ENCODE results near the gene PHF20. TPM values are rescaled to one million over a fixed set of nuclear protein-coding genes. Genes with fewer than 3 reads are reported as not detected.
A peak's percentile ranks its signal among the peaks of the same experiment; 100 is the strongest.
"Not testable (repeated sequence)": the region's sequence is repeated elsewhere in the genome, so short reads cannot be mapped to it uniquely, and the experiment has no call there.

The PHF20 gene
- total RNA-seq, 1 experiment from 2014 or later, result 15.1 TPM

- no peak for DNase-seq (ENCODE audit: low read depth)
Measured at GRCh38 chr20:35972462-35972861, 200.6 kb downstream of the PHF20 start.

GRCh38 chr20:35974256-35974655, 202.4 kb downstream of the PHF20 start:
- DNase-seq (ENCODE audit: low read depth), result no peak

- DNase-seq (ENCODE audit: low read depth), result no peak
Measured at GRCh38 chr20:35975576-35976373, 204.0 kb downstream of the PHF20 start.

- no peak for DNase-seq (ENCODE audit: low read depth)
Measured at GRCh38 chr20:35978041-35978513, 206.3 kb downstream of the PHF20 start.

DNA sequence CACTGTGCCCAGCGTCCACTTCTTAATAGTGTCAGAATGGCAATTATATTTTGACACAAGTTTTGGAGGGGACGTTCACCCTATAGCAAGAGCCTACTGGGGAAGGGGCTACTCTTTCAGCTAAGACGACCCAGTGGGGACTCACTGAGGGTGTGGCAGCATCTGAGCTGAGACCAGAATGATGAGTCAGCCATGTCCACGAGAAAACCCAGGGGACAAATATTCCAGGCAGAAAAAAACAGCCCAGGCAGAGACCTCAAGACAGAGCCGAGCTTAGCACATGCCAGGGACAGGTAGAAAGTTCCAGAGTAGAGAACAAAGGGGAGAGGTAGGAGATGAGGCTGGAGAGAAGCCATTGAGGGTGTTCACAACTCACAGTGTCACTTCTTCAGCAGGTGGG, 207.7 kb downstream of the PHF20 start:
- DNase-seq (ENCODE audit: low read depth), result no peak

- DNase-seq (ENCODE audit: low read depth), result no peak
Measured at GRCh38 chr20:35981969-35982368, 210.2 kb downstream of the PHF20 start.

DNA sequence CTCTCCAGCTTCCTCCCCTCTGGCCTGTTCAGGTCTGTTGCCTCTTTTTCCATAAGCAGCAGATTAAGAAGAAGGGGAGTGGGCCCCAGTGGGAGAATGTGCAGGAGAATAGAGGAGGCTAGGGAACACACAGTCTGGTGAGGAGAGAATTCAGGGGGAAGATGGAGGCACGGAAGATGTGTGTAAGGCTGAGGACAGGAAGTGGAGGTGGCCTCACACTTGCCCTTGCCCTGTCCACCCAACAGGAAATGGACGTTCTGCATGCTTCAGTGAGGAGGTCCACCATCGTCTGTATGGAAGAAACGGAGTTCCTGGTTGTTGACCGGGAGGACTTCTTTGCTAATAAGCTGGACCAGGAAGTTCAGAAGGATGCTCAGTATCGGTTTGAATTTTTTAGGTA, 212.6 kb downstream of the PHF20 start:
- no peak for DNase-seq (ENCODE audit: low read depth)

DNA sequence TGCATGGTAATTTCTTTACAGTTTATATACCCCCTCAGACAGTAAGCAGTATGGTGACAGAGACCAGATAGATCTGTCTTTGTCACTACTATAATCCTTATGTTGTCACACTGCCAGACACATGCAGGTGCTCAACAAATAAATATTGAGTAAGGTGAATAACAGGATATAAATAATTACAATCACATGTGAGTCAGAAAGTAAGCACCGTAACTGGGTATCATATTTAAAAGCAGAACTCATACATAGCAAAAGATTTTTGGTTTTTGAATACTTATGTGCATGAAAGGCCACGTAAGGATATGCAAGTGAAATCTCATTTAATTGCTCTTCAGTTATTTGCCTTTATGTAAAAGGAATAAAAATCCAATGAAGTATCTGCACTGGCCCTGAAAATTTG, 214.0 kb downstream of the PHF20 start:
- no peak for DNase-seq (ENCODE audit: low read depth)

DNA sequence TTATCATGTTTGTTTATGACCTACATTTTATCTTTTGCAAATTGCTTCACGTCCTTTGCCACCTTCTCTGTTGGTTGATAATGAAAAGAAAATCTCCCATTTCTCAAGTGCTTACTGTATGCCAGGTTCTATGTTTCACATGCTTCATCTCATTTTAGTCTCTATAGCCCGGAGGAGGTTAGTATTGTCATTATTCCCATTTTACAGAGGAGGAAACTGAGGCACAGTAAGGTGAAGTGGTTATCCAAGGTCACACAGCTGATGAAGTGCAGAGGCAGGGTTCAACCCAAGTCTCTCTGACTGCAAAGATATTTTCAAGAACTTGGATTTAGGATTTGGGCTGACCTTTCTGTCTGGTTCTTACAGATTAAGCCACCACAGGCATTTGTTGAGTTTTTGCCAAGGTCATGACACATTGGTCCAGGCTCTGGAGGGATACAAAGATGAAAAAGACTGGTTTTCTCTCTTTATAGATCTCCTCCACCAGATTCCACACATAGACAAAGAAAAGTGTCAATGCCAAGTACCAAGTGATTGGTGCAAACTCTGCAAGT, 217.2 kb downstream of the PHF20 start:
- DNase-seq (ENCODE audit: low read depth), result no peak

GRCh38 chr20:35991142-35991771, 219.4 kb downstream of the PHF20 start:
- DNase-seq (ENCODE audit: low read depth), result peak; percentile 16

DNA sequence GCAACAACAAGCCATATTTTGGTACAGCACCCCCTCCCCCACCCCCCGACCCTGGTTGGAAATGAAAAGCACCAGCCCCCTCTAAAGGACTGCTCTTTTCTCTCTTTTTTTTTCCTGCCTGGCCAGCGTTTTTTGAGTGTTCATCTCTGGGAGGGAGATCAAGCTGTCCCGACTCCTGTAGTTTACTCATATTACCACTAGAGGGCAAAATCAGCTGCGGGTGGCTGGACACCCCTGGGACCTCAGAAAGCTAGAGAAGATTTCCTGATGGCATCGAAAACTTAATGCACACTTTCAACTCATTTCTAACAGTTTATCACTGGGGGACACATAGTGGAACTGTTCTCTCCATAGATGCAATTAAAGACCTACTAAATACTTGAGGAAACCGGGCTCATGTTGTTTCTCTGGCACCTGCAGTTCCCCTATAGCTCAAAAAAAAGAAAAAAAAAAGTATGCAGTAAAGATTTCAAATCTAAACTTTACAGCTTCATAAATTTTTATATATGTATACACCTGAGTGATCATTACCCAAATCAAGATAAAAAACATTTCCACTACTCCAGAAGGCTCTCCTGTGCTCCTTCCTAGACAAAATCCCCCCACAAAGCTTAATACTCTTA, 221.0 kb downstream of the PHF20 start:
- DNase-seq (ENCODE audit: low read depth), result peak; percentile 49

- peak; percentile 84 for DNase-seq (ENCODE audit: low read depth)
Measured at GRCh38 chr20:35994994-35995453, 223.2 kb downstream of the PHF20 start.

- not testable (repeated sequence) for DNase-seq (ENCODE audit: low read depth)
Measured at GRCh38 chr20:35996492-35996891, 224.7 kb downstream of the PHF20 start.

Other genes starting within 250 kb of the PHF20 start
- not detected in 2 replicates for gene C20orf173, start 242.4 kb upstream of the PHF20 start, total RNA-seq (2014; rRNA removed; shearing (Covaris generic))
- gene ERGIC3, start 229.9 kb upstream of the PHF20 start, total RNA-seq (2014; rRNA removed; shearing (Covaris generic)), result 172 and 178 TPM in 2 replicates
- gene SPAG4, start 156.2 kb upstream of the PHF20 start, total RNA-seq (2014; rRNA removed; shearing (Covaris generic)), result 0.17 TPM in 1 of 2 replicates, not detected in the other
- 64.5 and 87.8 TPM in 2 replicates for gene CPNE1, start 107.1 kb upstream of the PHF20 start, total RNA-seq (2014; rRNA removed; shearing (Covaris generic))
- 49.6 and 57.8 TPM in 2 replicates for gene RBM12, start 107.1 kb upstream of the PHF20 start, total RNA-seq (2014; rRNA removed; shearing (Covaris generic))
- 25.8 and 29.5 TPM in 2 replicates for gene NFS1, start 72.7 kb upstream of the PHF20 start, total RNA-seq (2014; rRNA removed; shearing (Covaris generic))
- 435 and 443 TPM in 2 replicates for gene ROMO1, start 72.6 kb upstream of the PHF20 start, total RNA-seq (2014; rRNA removed; shearing (Covaris generic))
- 232 and 263 TPM in 2 replicates for gene RBM39, start 29.8 kb upstream of the PHF20 start, total RNA-seq (2014; rRNA removed; shearing (Covaris generic))
- 81.1 and 93.9 TPM in 2 replicates for gene SCAND1, start 182.5 kb downstream of the PHF20 start, total RNA-seq (2014; rRNA removed; shearing (Covaris generic))
- 3.5 and 8.1 TPM in 2 replicates for gene CNBD2, start 196.6 kb downstream of the PHF20 start, total RNA-seq (2014; rRNA removed; shearing (Covaris generic))